ENCODE results near the gene GINS2.

GINS2 gene

DNA sequence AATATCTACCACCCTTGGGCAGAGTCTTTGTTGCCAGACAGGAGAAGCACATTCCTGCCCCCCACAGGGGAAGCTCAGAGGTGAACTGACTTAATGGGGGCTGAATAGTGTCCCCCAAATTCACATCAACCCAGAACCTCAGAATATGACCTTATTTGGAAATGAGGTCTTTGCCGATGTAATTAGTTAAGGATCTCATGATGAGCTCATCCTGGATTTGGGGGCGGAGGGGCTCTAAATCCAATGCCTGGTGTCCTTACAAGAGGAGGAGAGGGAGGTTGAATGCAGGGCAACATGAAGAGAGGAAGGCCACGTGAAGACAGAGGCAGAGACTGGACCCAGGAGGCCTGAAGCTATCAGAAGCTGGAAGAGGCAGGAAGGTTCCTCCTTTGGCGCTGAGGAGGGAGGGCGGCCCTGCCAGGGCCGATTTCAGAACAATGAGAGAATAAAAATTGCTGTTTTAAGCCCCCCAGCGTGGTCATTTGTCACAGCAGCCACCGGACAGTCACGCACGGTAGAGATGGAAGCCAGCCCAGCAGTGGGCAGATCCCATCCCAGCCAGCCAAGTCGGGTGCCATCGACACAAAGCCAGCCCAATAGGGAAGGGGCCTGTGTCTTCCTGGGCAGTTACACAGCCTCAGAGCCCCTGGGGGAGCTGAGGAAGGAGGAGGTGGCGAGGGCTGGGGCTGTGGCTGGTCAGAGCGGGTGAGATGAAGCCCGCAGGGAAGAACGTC, 40.9 kb upstream of the GINS2 start:
- no peak overlapping the region for H3K9ac ChIP-seq
- H3K4me3 ChIP-seq (ENCODE audit: low read depth, low read length): no peak overlapping the region
- no peak overlapping the region for H3K4me2 ChIP-seq (ENCODE audit: low read length)
- no peaks in the 10 kb centered on the region for H3K4me1 ChIP-seq
- no peak overlapping the region for H3K27ac ChIP-seq
- peaks cover 4% of the 10 kb centered on the region for H3K79me2 ChIP-seq
- H2AFZ ChIP-seq: no peak overlapping the region
- H3K9me3 ChIP-seq (ENCODE audit: control insufficient read depth, low read length): no peaks in the 10 kb centered on the region
- no peaks in the 10 kb centered on the region for H3K36me3 ChIP-seq (ENCODE audit: control insufficient read depth, insufficient read depth, low read length)
- H3K27me3 ChIP-seq (ENCODE audit: control insufficient read depth, insufficient read depth, low read length): no peaks in the 10 kb centered on the region
- TF ChIP-seq, protein P1, sequence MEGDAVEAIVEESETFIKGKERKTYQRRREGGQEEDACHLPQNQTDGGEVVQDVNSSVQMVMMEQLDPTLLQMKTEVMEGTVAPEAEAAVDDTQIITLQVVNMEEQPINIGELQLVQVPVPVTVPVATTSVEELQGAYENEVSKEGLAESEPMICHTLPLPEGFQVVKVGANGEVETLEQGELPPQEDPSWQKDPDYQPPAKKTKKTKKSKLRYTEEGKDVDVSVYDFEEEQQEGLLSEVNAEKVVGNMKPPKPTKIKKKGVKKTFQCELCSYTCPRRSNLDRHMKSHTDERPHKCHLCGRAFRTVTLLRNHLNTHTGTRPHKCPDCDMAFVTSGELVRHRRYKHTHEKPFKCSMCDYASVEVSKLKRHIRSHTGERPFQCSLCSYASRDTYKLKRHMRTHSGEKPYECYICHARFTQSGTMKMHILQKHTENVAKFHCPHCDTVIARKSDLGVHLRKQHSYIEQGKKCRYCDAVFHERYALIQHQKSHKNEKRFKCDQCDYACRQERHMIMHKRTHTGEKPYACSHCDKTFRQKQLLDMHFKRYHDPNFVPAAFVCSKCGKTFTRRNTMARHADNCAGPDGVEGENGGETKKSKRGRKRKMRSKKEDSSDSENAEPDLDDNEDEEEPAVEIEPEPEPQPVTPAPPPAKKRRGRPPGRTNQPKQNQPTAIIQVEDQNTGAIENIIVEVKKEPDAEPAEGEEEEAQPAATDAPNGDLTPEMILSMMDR (IDR thresholded peaks at IDR 0.05): no peak

DNA sequence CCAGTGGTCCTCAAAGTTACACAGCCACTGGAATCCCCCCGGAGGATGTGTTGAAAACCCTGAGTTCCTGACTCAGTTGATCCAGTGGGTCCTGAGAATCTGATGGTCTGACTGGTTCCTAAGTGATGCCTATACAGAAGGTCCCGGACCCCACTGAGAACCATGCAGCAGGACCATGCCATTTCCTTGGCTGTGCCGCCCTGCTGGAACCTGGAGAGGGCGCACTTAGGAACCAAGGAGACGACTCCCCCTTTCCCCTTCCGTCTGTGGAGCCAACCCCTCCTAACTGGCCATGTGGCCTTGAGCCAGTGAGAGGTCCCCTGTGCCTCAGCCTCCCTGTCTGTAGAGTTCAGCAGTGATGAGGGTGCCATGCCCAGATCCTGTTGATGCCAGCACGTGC, 40.1 kb upstream of the GINS2 start:
- H3K27me3 ChIP-seq (ENCODE audit: control insufficient read depth, insufficient read depth, low read length): no peaks in the 10 kb centered on the region
- H3K9me3 ChIP-seq (ENCODE audit: control insufficient read depth, low read length): no peaks in the 10 kb centered on the region
- H3K4me1 ChIP-seq: no peaks in the 10 kb centered on the region
- H3K79me2 ChIP-seq: peaks cover 4% of the 10 kb centered on the region
- no peak overlapping the region for H3K4me2 ChIP-seq (ENCODE audit: low read length)
- TF ChIP-seq, protein P1 (IDR thresholded peaks at IDR 0.05): no peak
- H3K36me3 ChIP-seq (ENCODE audit: control insufficient read depth, insufficient read depth, low read length): no peaks in the 10 kb centered on the region
- H3K4me3 ChIP-seq (ENCODE audit: low read depth, low read length): no peak overlapping the region
- H2AFZ ChIP-seq: no peak overlapping the region
- no peak overlapping the region for H3K27ac ChIP-seq
- H3K9ac ChIP-seq: no peak overlapping the region

DNA sequence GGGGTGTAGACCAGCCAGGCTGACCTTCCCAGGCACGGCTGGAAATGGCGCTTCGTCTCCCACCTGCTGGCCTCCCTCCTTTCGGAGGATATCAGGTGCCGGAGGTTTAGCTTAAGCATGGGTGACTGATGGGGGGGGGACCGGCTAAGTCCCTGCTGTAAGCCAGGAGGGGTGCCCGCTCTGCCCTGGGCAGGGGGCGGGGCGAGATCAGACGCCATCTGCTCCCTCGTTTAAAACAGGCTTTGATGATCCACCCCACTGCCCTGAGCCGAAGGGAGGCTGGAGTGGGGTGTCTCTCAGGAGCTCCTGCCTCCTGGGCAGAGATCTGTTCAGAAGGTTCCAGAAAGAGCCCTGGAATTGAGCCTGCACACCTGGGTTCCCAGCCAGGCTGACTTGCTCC, 36.2 kb upstream of the GINS2 start:
- no peaks in the 10 kb centered on the region for H3K4me1 ChIP-seq
- TF ChIP-seq, protein P1 (IDR thresholded peaks at IDR 0.05): no peak
- H3K9me3 ChIP-seq (ENCODE audit: control insufficient read depth, low read length): no peaks in the 10 kb centered on the region
- no peaks in the 10 kb centered on the region for H3K36me3 ChIP-seq (ENCODE audit: control insufficient read depth, insufficient read depth, low read length)
- H3K4me3 ChIP-seq (ENCODE audit: low read depth, low read length): no peak overlapping the region
- no peak overlapping the region for H3K4me2 ChIP-seq (ENCODE audit: low read length)
- H3K79me2 ChIP-seq: peaks cover 4% of the 10 kb centered on the region
- H3K27me3 ChIP-seq (ENCODE audit: control insufficient read depth, insufficient read depth, low read length): no peaks in the 10 kb centered on the region
- H3K27ac ChIP-seq: no peak overlapping the region
- H3K9ac ChIP-seq: no peak overlapping the region
- H2AFZ ChIP-seq: no peak overlapping the region

DNA sequence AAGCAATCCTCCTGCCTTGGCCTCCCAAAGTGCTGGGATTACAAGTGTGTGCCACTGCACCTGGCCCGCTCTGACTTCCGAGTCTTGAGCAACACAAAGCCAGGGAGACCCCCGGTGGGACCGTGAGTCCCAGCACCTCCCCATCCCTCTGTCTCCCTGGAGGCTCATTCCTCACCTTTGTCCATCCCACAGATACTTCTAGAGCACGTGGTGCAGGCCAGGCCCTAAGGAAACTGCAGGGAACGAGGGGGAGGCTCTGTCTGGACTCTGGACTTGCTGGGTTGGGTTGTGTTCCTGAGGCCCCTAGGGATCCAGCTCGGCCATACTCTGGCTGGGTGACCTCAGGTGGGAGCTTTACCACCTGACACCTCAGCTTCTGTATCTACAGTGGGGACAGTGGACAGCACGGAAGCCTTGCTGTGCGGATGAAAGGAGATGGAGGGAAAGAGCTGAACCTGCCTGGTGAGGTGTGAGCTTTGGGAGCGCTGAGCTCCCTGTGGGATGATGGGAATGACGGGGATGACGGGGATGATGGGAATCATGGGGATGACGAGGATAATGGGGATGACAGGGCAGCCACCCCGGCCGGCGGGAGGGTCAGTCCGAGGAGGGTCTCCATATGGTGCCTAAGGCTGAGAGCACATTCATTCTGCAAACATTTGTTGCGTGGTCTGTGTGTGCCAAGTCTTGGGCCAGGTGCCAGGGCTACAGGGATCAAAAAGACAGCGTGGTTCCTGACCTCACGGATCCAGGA, 35.5 kb upstream of the GINS2 start:
- TF ChIP-seq, protein P1 (IDR thresholded peaks at IDR 0.05): no peak
- H3K27me3 ChIP-seq (ENCODE audit: control insufficient read depth, insufficient read depth, low read length): no peaks in the 10 kb centered on the region
- no peaks in the 10 kb centered on the region for H3K36me3 ChIP-seq (ENCODE audit: control insufficient read depth, insufficient read depth, low read length)
- H3K9me3 ChIP-seq (ENCODE audit: control insufficient read depth, low read length): no peaks in the 10 kb centered on the region
- no peak overlapping the region for H3K9ac ChIP-seq
- peaks cover 8% of the 10 kb centered on the region for H3K79me2 ChIP-seq
- no peak overlapping the region for H2AFZ ChIP-seq
- no peak overlapping the region for H3K27ac ChIP-seq
- H3K4me1 ChIP-seq: no peaks in the 10 kb centered on the region
- H3K4me2 ChIP-seq (ENCODE audit: low read length): no peak overlapping the region
- no peak overlapping the region for H3K4me3 ChIP-seq (ENCODE audit: low read depth, low read length)
